ENCODE results near the gene GSTT2B. TPM values are rescaled to one million over a fixed set of nuclear protein-coding genes. Genes with fewer than 3 reads are reported as not detected.

The GSTT2B gene
- total and polyA plus RNA-seq, 2 donors (not counting 3 experiments of a cell fraction or from before 2014, with no cell fraction given): 33.6 to 36.1 TPM

Other genes with a start within 250 kb of the GSTT2B start
- 6.0 and 6.2 TPM in 2 replicates for gene ZNF70, start 210.1 kb downstream of the GSTT2B start, total RNA-seq
- 1.7 and 1.9 TPM in 2 replicates for gene ZNF70, start 210.1 kb downstream of the GSTT2B start, polyA plus RNA-seq
- gene VPREB3, start 206.8 kb downstream of the GSTT2B start, total RNA-seq: not detected in 2 replicates
- gene VPREB3, start 206.8 kb downstream of the GSTT2B start, polyA plus RNA-seq: not detected in 2 replicates
- not detected in 2 replicates for gene C22orf15, start 198.2 kb downstream of the GSTT2B start, total RNA-seq
- gene C22orf15, start 198.2 kb downstream of the GSTT2B start, polyA plus RNA-seq: 0.86 and 0.94 TPM in 2 replicates
- gene CHCHD10, start 193.2 kb downstream of the GSTT2B start, total RNA-seq: 64.8 and 75.6 TPM in 2 replicates
- 27.3 and 28.1 TPM in 2 replicates for gene CHCHD10, start 193.2 kb downstream of the GSTT2B start, polyA plus RNA-seq
- gene MMP11, start 188.3 kb downstream of the GSTT2B start, total RNA-seq: 10.1 and 10.3 TPM in 2 replicates
- gene MMP11, start 188.3 kb downstream of the GSTT2B start, polyA plus RNA-seq: 16.9 and 23.2 TPM in 2 replicates
- 113 and 130 TPM in 2 replicates for gene SMARCB1, start 174.2 kb downstream of the GSTT2B start, total RNA-seq
- 135 and 148 TPM in 2 replicates for gene SMARCB1, start 174.2 kb downstream of the GSTT2B start, polyA plus RNA-seq
- gene DERL3, start 122.2 kb downstream of the GSTT2B start, total RNA-seq: 2.4 and 3.4 TPM in 2 replicates
- gene DERL3, start 122.2 kb downstream of the GSTT2B start, polyA plus RNA-seq: 3.8 and 4.1 TPM in 2 replicates
- 3.6 and 4.6 TPM in 2 replicates for gene SLC2A11, start 103.3 kb downstream of the GSTT2B start, total RNA-seq
- gene SLC2A11, start 103.3 kb downstream of the GSTT2B start, polyA plus RNA-seq: 3.1 and 4.2 TPM in 2 replicates
- gene MIF, start 66.8 kb downstream of the GSTT2B start, total RNA-seq: 674 and 730 TPM in 2 replicates
- gene MIF, start 66.8 kb downstream of the GSTT2B start, polyA plus RNA-seq: 529 and 898 TPM in 2 replicates
- gene DDTL, start 5.7 kb upstream of the GSTT2B start, total RNA-seq: 2.7 TPM in 1 of 2 replicates, not detected in the other
- gene DDTL, start 5.7 kb upstream of the GSTT2B start, polyA plus RNA-seq: 0.51 and 0.57 TPM in 2 replicates
- 89.5 and 106 TPM in 2 replicates for gene DDT, start 13.2 kb upstream of the GSTT2B start, total RNA-seq
- gene DDT, start 13.2 kb upstream of the GSTT2B start, polyA plus RNA-seq: 205 and 265 TPM in 2 replicates
- not detected in 2 replicates for gene GSTT2, start 18.9 kb upstream of the GSTT2B start, total RNA-seq
- 2.9 and 3.0 TPM in 2 replicates for gene GSTT2, start 18.9 kb upstream of the GSTT2B start, polyA plus RNA-seq
- gene GSTT4, start 44.3 kb upstream of the GSTT2B start, total RNA-seq: not detected in 2 replicates
- not detected in 2 replicates for gene GSTT4, start 44.3 kb upstream of the GSTT2B start, polyA plus RNA-seq
- gene CABIN1, start 50.1 kb upstream of the GSTT2B start, total RNA-seq: 67.8 and 68.9 TPM in 2 replicates
- 14.5 and 15.6 TPM in 2 replicates for gene CABIN1, start 50.1 kb upstream of the GSTT2B start, polyA plus RNA-seq
- 0.18 and 0.27 TPM in 2 replicates for gene SUSD2, start 220.3 kb upstream of the GSTT2B start, total RNA-seq
- 0.26 and 0.35 TPM in 2 replicates for gene SUSD2, start 220.3 kb upstream of the GSTT2B start, polyA plus RNA-seq